OCI-LY1 (cell line): ENCODE results near the gene ANKRD13B.

ENCODE experiments used
- H2AFZ ChIP-seq: fragments of 200-600 bp; sonication (generic), shearing (Covaris generic); 2 replicates; pipeline ENCODE4 v1.6.0; 2014; ENCODE audit warnings: antibody characterized with exemption, mild to moderate bottlenecking, low read length
- H3F3A ChIP-seq: fragments of 200-600 bp; sonication (generic), shearing (Covaris generic); 2 replicates; pipeline ENCODE4 v1.6.0; 2014; ENCODE audit warnings: mild to moderate bottlenecking, antibody characterized with exemption, low read length, moderate library complexity; ENCODE audit not compliant: insufficient read depth
- H3K27ac ChIP-seq: fragments of 200-600 bp; sonication (generic); 2 replicates; pipeline ENCODE4 v1.5.1; 2014; ENCODE audit warnings: low read length, mixed run types, mild to moderate bottlenecking, low read depth; ENCODE audit not compliant: poor library complexity, severe bottlenecking
- H3K27me3 ChIP-seq: fragments of 200-600 bp; sonication (generic); 2 replicates; pipeline ENCODE4 v1.6.0; 2014; ENCODE audit warnings: antibody characterized with exemption, mild to moderate bottlenecking, low read length, moderate library complexity; ENCODE audit not compliant: insufficient read depth
- H3K36me3 ChIP-seq: fragments of 200-600 bp; sonication (generic); 2 replicates; pipeline ENCODE4 v1.6.1; 2014; ENCODE audit warnings: mild to moderate bottlenecking, antibody characterized with exemption, low read length, moderate library complexity, mixed read lengths; ENCODE audit not compliant: insufficient read depth
- H3K4me1 ChIP-seq: fragments of 200-600 bp; sonication (generic); 2 replicates; pipeline ENCODE4 v1.5.1; 2014; ENCODE audit warnings: mild to moderate bottlenecking, low read length, moderate library complexity; ENCODE audit not compliant: insufficient read depth, severe bottlenecking
- H3K4me2 ChIP-seq: fragments of 200-600 bp; sonication (generic), shearing (Covaris generic); 2 replicates; pipeline ENCODE4 v1.6.1; 2014; ENCODE audit warnings: low read length
- H3K4me3 ChIP-seq: fragments of 200-600 bp; sonication (generic); 2 replicates; pipeline ENCODE4 v1.5.1; 2014; ENCODE audit warnings: low read length, low read depth, mild to moderate bottlenecking, mixed read lengths; ENCODE audit not compliant: poor library complexity, severe bottlenecking
- H3K79me2 ChIP-seq: fragments of 200-600 bp; shearing (Covaris generic); 2 replicates; pipeline ENCODE4 v1.6.1; 2016; ENCODE audit warnings: mixed run types, low read length, mixed read lengths; ENCODE audit not compliant: insufficient read depth
- H3K9ac ChIP-seq: fragments of 200-600 bp; sonication (generic), shearing (Covaris generic); 2 replicates; pipeline ENCODE4 v1.6.1; 2014; ENCODE audit warnings: mild to moderate bottlenecking, low read length, mixed read lengths
- H3K9me2 ChIP-seq: fragments of 200-600 bp; sonication (generic), shearing (Covaris generic); 2 replicates; pipeline ENCODE4 v1.6.1; 2014; ENCODE audit warnings: low read depth, mild to moderate bottlenecking, low read length, mixed read lengths
- H3K9me3 ChIP-seq: fragments of 200-600 bp; shearing (Covaris generic); 2 replicates; pipeline ENCODE4 v1.6.1; 2014; ENCODE audit warnings: low read length, mixed read lengths
- H4K20me1 ChIP-seq: fragments of 200-600 bp; sonication (generic), shearing (Covaris generic); 2 replicates; pipeline ENCODE4 v1.6.0; 2016; ENCODE audit warnings: mild to moderate bottlenecking, low read length; ENCODE audit not compliant: insufficient read depth
- CTCF ChIP-seq: fragments of 200-600 bp; sonication (generic), shearing (Covaris generic); IDR thresholded peaks from 2 replicates; pipeline ENCODE4 v1.5.1; 2017; ENCODE audit warnings: mild to moderate bottlenecking, antibody characterized with exemption, low read length, moderate library complexity, mixed read lengths
- EZH2 ChIP-seq: fragments of 200-600 bp; sonication (generic), shearing (Covaris generic); IDR thresholded peaks from 2 replicates; pipeline ENCODE4 v1.8.0; 2017; ENCODE audit warnings: borderline replicate concordance, mixed run types, mild to moderate bottlenecking, antibody characterized with exemption, low read length, moderate library complexity, mixed read lengths

Gene ANKRD13B

GRCh38 chr17:29615492-29616299, 22.8 kb downstream of the ANKRD13B start:
- Histone ChIP-seq H3K9me2 (no peaks in the 10 kb centered on the region), H3K4me3 (peak overlapping the region; percentile 59), H3K27ac (no peak overlapping the region), H3K27me3 (0 out of 2 replicates have a peak, but pooled peaks cover 4% of the 10 kb centered on the region), H3F3A (no peaks in the 10 kb centered on the region), H3K79me2 (no peaks in the 10 kb centered on the region), H3K4me2 (peak overlapping the region; percentile 82), H3K9me3 (no peaks in the 10 kb centered on the region), H2AFZ (no peak overlapping the region), H3K4me1 (peaks cover 54% of the 10 kb centered on the region), H3K36me3 (no peaks in the 10 kb centered on the region), H4K20me1 (no peaks in the 10 kb centered on the region), H3K9ac (peak overlapping the region; percentile 42; the same call in 1 of the 2 replicates)
- TF ChIP-seq EZH2 (no peak), CTCF (no peak)

- no peak overlapping the region for H3K27ac ChIP-seq
- no peaks in the 10 kb centered on the region for H3K9me2 ChIP-seq
- H3K79me2 ChIP-seq: no peaks in the 10 kb centered on the region
- 0 out of 2 replicates have a peak, but pooled peaks cover 4% of the 10 kb centered on the region for H3K27me3 ChIP-seq
- H3K4me2 ChIP-seq: peak overlapping the region; percentile 82
- H2AFZ ChIP-seq: no peak overlapping the region
- H3K9me3 ChIP-seq: no peaks in the 10 kb centered on the region
- H3K9ac ChIP-seq: peak overlapping the region; percentile 42; the same call in 1 of the 2 replicates
- H4K20me1 ChIP-seq: no peaks in the 10 kb centered on the region
- no peaks in the 10 kb centered on the region for H3K36me3 ChIP-seq
- peaks cover 54% of the 10 kb centered on the region for H3K4me1 ChIP-seq
- peak overlapping the region; percentile 63 for H3K4me3 ChIP-seq
- H3F3A ChIP-seq: no peaks in the 10 kb centered on the region
- TF ChIP-seq EZH2: no peak
These were observed 23.5 kb downstream of the ANKRD13B start for GRCh38 chr17:29616300-29617048.

GRCh38 chr17:29617125-29617480, 24.2 kb downstream of the ANKRD13B start:
- TF ChIP-seq EZH2 (no peak), CTCF (peak; percentile 96)
- peak overlapping the region; percentile 63 for H3K4me3 ChIP-seq
- peak overlapping the region; percentile 82 for H3K4me2 ChIP-seq
- peaks cover 57% of the 10 kb centered on the region for H3K4me1 ChIP-seq
- H2AFZ ChIP-seq: no peak overlapping the region
- H3K9me2 ChIP-seq: no peaks in the 10 kb centered on the region
- peak overlapping the region; percentile 82 for H3K9ac ChIP-seq
- no peaks in the 10 kb centered on the region for H3K36me3 ChIP-seq
- no peaks in the 10 kb centered on the region for H3K79me2 ChIP-seq
- H3F3A ChIP-seq: no peaks in the 10 kb centered on the region
- H3K27ac ChIP-seq: peak overlapping the region; percentile 81
- H4K20me1 ChIP-seq: no peaks in the 10 kb centered on the region
- no peaks in the 10 kb centered on the region for H3K9me3 ChIP-seq
- H3K27me3 ChIP-seq: peaks cover 8% of the 10 kb centered on the region; the same call in 1 of the 2 replicates
